HEK293 (cell line): ENCODE results near the gene EIF4B.
"Not testable (repeated sequence)": the region's sequence is repeated elsewhere in the genome, so short reads cannot be mapped to it uniquely, and the experiment has no call there.

Source experiments
- CTCF ChIA-PET: fragments of 350-600 bp; formaldehyde crosslinking; extraction: SDS; loops from one replicate; lab custom pipeline; 2021; ENCODE audit warnings: antibody characterized with exemption; lab: Yijun Ruan, JAX
- POLR2A ChIA-PET: fragments of 300-600 bp; formaldehyde crosslinking; extraction: SDS; loops from one replicate; lab custom pipeline; 2020; ENCODE audit warnings: antibody characterized with exemption, inconsistent platforms; lab: Yijun Ruan, JAX
- H3K27ac ChIP-seq: fragments of 200-500 bp; sonication (Bioruptor generic); 2 replicates; pipeline ENCODE4 v1.5.1; 2014; ENCODE audit warnings: low read depth, low read length, control low read depth, inconsistent platforms; ENCODE audit errors: extremely low read depth
- H3K36me3 ChIP-seq, 2 experiments: fragments of 200-500 bp in 1 of 2; sonication (Bioruptor generic) in 1 of 2; 1 replicate in 1 of 2; 2 replicates in 1 of 2; pipeline ENCODE4 v1.5.1; 2014 to 2017; ENCODE audit warnings: inconsistent platforms in 2 of 2, low read length in 2 of 2; ENCODE audit not compliant: control insufficient read depth in 2 of 2, insufficient read depth in 1 of 2
- H3K4me1 ChIP-seq: fragments of 200-500 bp; sonication (Bioruptor generic); 2 replicates; pipeline ENCODE4 v1.5.1; 2014; ENCODE audit warnings: mild to moderate bottlenecking, low read length, inconsistent platforms; ENCODE audit not compliant: control insufficient read depth, insufficient read depth
- H3K4me3 ChIP-seq: 2 replicates; pipeline ENCODE4 v1.5.1; 2011; ENCODE audit warnings: low read depth, mild to moderate bottlenecking, control low read depth, low read length, moderate library complexity
- H3K9me3 ChIP-seq: fragments of 200-500 bp; sonication (Bioruptor generic); 2 replicates; pipeline ENCODE4 v1.5.1; 2014; ENCODE audit warnings: low read depth, low read length, inconsistent platforms; ENCODE audit not compliant: control insufficient read depth, insufficient read depth
- BCL11A ChIP-seq: fragments of 450-650 bp; formaldehyde crosslinking; IDR thresholded peaks from 2 replicates; pipeline ENCODE4 v1.5.1; 2016; ENCODE audit warnings: low read depth, missing biosample characterization, missing genetic modification characterization
- KLF16 ChIP-seq: fragments of 450-650 bp; formaldehyde crosslinking; IDR thresholded peaks from 2 replicates; pipeline ENCODE4 v1.5.1; 2017; ENCODE audit warnings: missing biosample characterization, missing genetic modification characterization
- SP3 ChIP-seq: fragments of 450-650 bp; formaldehyde crosslinking; IDR thresholded peaks from 2 replicates; pipeline ENCODE4 v1.5.1; 2016; ENCODE audit warnings: missing biosample characterization, missing genetic modification characterization
- YY2 ChIP-seq: fragments of 450-650 bp; formaldehyde crosslinking; IDR thresholded peaks from 2 replicates; pipeline ENCODE4 v1.5.1; 2016; ENCODE audit warnings: missing biosample characterization, missing genetic modification characterization
- ZBTB17 ChIP-seq: fragments of 450-650 bp; formaldehyde crosslinking; IDR thresholded peaks from 2 replicates; pipeline ENCODE4 v1.5.1; 2016; ENCODE audit warnings: missing biosample characterization, missing genetic modification characterization
- ZNF239 ChIP-seq: fragments of 450-650 bp; formaldehyde crosslinking; IDR thresholded peaks from 2 replicates; pipeline ENCODE4 v1.5.1; 2016; ENCODE audit warnings: missing biosample characterization, missing genetic modification characterization
- ZNF354C ChIP-seq: fragments of 450-650 bp; formaldehyde crosslinking; IDR thresholded peaks from 2 replicates; pipeline ENCODE4 v1.5.1; 2016; ENCODE audit warnings: missing biosample characterization, missing genetic modification characterization, low read depth, borderline replicate concordance
- ZNF426 ChIP-seq: fragments of 450-650 bp; formaldehyde crosslinking; IDR thresholded peaks from 2 replicates; pipeline ENCODE4 v1.5.1; 2017; ENCODE audit warnings: missing biosample characterization, missing genetic modification characterization, mild to moderate bottlenecking, inconsistent platforms, moderate library complexity
- ZNF791 ChIP-seq: fragments of 450-650 bp; formaldehyde crosslinking; IDR thresholded peaks from 2 replicates; pipeline ENCODE4 v1.5.1; 2016; ENCODE audit warnings: missing biosample characterization, missing genetic modification characterization
- TF ChIP-seq, protein P1 (sequence below): fragments of 450-650 bp; formaldehyde crosslinking; IDR thresholded peaks from 2 replicates; pipeline ENCODE4 v1.5.1; 2016; ENCODE audit warnings: missing biosample characterization, missing genetic modification characterization
- TF ChIP-seq, protein P2 (sequence below): IDR thresholded peaks from 2 replicates; pipeline ENCODE4 v1.6.1; 2011; ENCODE audit warnings: mild to moderate bottlenecking, low read depth, low read length, borderline replicate concordance
- TF ChIP-seq, protein P3 (sequence below): fragments of 450-650 bp; formaldehyde crosslinking; IDR thresholded peaks from 2 replicates; pipeline ENCODE4 v1.5.1; 2016; ENCODE audit warnings: missing biosample characterization, missing genetic modification characterization
- TF ChIP-seq, protein P4 (sequence below): fragments of 450-650 bp; formaldehyde crosslinking; IDR thresholded peaks from 2 replicates; pipeline ENCODE4 v1.5.1; 2016; ENCODE audit warnings: missing biosample characterization, missing genetic modification characterization
- TF ChIP-seq, protein P5 (sequence below): fragments of 450-650 bp; formaldehyde crosslinking; IDR thresholded peaks from 2 replicates; pipeline ENCODE4 v1.5.1; 2016; ENCODE audit warnings: missing biosample characterization, missing genetic modification characterization

Gene EIF4B

DNA sequence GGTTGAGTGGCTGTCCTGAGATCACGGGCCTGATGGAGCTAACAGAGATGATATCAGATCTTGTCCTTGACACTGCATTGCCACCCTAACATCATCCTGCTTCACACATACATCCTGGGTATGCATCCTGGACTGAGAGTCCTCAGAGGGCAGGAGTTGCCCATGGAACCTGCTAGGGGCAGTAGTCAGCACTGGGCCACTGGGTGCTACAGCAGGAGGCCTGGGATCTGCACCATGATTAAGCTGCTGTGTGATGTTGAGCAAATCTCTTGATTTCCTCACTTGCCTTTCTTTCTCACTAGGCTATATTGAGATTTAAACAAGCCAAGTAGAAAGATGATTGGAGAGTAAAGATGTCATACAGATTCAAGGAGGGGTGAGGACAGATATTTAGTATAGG is 22.1 kb upstream of the EIF4B start:
- Histone ChIP-seq H3K9me3 (no peaks in the 10 kb centered on the region), H3K4me1 (no peaks in the 10 kb centered on the region; the same call in 1 of the 2 replicates), H3K4me3 (no peak overlapping the region), H3K36me3 (no peaks in the 10 kb centered on the region), H3K27ac (no peak overlapping the region)
- POLR2A ChIA-PET = no interaction called here
- TF ChIP-seq KLF16 (tag by site-specific recombination) = no peak
- TF ChIP-seq, protein P1, sequence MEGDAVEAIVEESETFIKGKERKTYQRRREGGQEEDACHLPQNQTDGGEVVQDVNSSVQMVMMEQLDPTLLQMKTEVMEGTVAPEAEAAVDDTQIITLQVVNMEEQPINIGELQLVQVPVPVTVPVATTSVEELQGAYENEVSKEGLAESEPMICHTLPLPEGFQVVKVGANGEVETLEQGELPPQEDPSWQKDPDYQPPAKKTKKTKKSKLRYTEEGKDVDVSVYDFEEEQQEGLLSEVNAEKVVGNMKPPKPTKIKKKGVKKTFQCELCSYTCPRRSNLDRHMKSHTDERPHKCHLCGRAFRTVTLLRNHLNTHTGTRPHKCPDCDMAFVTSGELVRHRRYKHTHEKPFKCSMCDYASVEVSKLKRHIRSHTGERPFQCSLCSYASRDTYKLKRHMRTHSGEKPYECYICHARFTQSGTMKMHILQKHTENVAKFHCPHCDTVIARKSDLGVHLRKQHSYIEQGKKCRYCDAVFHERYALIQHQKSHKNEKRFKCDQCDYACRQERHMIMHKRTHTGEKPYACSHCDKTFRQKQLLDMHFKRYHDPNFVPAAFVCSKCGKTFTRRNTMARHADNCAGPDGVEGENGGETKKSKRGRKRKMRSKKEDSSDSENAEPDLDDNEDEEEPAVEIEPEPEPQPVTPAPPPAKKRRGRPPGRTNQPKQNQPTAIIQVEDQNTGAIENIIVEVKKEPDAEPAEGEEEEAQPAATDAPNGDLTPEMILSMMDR (tag by site-specific recombination) = peak; percentile 29; the same call in 1 of the 2 replicates
- CTCF ChIA-PET = interaction anchor here (0.7 to 21.2 kb wide), 7 partner anchors 28 to 601 kb away, joined by 3 to 835 read pairs (median 4); partner anchors contain the start of gene KRT8

DNA sequence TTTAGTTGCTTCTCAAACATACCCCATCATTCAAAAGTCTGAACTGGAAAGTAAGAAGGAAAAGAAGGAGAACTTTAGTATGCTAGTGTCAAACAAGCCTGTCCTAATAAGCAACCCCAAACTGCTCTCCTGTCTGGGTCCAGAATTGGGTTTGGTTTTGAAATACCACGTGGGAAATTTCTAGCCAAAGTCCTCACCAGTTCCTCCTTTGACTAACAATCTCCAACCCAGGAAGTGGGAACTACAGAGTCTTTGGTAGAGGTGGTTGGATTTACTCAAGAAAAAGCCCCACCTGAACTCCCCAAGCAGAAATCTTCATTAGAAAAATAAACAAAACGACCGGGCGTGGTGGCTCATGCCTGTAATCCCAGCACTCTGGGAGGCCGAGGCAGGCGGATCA is 17.4 kb upstream of the EIF4B start:
- Histone ChIP-seq H3K36me3 (no peaks in the 10 kb centered on the region), H3K4me1 (no peaks in the 10 kb centered on the region; the same call in 1 of the 2 replicates)
- TF ChIP-seq, protein P2, sequence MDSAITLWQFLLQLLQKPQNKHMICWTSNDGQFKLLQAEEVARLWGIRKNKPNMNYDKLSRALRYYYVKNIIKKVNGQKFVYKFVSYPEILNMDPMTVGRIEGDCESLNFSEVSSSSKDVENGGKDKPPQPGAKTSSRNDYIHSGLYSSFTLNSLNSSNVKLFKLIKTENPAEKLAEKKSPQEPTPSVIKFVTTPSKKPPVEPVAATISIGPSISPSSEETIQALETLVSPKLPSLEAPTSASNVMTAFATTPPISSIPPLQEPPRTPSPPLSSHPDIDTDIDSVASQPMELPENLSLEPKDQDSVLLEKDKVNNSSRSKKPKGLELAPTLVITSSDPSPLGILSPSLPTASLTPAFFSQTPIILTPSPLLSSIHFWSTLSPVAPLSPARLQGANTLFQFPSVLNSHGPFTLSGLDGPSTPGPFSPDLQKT = no peak
- TF ChIP-seq, protein P3, sequence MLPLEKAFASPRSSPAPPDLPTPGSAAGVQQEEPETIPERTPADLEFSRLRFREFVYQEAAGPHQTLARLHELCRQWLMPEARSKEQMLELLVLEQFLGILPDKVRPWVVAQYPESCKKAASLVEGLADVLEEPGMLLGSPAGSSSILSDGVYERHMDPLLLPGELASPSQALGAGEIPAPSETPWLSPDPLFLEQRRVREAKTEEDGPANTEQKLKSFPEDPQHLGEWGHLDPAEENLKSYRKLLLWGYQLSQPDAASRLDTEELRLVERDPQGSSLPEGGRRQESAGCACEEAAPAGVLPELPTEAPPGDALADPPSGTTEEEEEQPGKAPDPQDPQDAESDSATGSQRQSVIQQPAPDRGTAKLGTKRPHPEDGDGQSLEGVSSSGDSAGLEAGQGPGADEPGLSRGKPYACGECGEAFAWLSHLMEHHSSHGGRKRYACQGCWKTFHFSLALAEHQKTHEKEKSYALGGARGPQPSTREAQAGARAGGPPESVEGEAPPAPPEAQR = no peak
- TF ChIP-seq SP3 (tag by site-specific recombination) = no peak
- no peak for TF ChIP-seq ZNF239 (tag by site-specific recombination)
- TF ChIP-seq ZNF426 (tag by site-specific recombination) = no peak
- TF ChIP-seq ZNF354C = no peak
- no peak for TF ChIP-seq ZNF791 (tag by site-specific recombination)
- TF ChIP-seq, all 188 proteins: peak for 0
- CTCF ChIA-PET = interaction anchor here (21.2 kb wide), 1 partner anchor 107 kb away, joined by 835 read pairs; no protein-coding TSS in a partner anchor
- no peak overlapping the region for H3K27ac ChIP-seq
- H3K4me3 ChIP-seq = no peak overlapping the region
- POLR2A ChIA-PET = interaction anchor here (0.6 kb wide), 1 partner anchor 111 kb away, joined by 3 read pairs; no protein-coding TSS in a partner anchor
- H3K9me3 ChIP-seq = no peaks in the 10 kb centered on the region

DNA sequence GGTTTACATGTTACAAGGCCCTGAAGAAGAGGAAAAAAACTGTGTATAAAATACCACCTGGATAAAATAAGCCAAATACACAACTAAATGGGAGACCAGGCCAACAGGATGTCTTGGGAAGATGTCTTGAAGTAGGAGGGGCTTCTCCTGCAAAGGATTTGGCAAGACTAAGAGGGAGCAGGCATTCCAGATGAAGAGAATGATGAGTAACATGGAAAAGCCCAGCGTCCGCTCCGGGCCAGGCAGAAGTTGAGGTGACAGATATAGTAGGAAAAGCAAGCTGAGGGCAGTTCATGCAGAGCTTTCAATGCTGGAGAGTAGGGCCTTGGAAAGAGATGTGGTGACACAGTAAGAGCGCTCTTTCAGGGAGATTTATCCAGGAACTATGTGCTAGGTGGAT is 16.1 kb upstream of the EIF4B start:
- TF ChIP-seq, protein P4, sequence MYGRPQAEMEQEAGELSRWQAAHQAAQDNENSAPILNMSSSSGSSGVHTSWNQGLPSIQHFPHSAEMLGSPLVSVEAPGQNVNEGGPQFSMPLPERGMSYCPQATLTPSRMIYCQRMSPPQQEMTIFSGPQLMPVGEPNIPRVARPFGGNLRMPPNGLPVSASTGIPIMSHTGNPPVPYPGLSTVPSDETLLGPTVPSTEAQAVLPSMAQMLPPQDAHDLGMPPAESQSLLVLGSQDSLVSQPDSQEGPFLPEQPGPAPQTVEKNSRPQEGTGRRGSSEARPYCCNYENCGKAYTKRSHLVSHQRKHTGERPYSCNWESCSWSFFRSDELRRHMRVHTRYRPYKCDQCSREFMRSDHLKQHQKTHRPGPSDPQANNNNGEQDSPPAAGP (tag by site-specific recombination) = no peak
- TF ChIP-seq, protein P5, sequence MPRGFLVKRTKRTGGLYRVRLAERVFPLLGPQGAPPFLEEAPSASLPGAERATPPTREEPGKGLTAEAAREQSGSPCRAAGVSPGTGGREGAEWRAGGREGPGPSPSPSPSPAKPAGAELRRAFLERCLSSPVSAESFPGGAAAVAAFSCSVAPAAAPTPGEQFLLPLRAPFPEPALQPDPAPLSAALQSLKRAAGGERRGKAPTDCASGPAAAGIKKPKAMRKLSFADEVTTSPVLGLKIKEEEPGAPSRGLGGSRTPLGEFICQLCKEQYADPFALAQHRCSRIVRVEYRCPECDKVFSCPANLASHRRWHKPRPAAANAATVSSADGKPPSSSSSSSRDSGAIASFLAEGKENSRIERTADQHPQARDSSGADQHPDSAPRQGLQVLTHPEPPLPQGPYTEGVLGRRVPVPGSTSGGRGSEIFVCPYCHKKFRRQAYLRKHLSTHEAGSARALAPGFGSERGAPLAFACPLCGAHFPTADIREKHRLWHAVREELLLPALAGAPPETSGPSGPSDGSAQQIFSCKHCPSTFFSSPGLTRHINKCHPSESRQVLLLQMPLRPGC (tag by site-specific recombination) = no peak
- TF ChIP-seq YY2 (tag by site-specific recombination) (no peak), ZBTB17 (tag by site-specific recombination) (no peak), BCL11A (tag by site-specific recombination) (no peak), SP3 (tag by site-specific recombination) (no peak)
- no peaks in the 10 kb centered on the region for H3K9me3 ChIP-seq
- CTCF ChIA-PET = interaction anchor here (3.4 to 21.2 kb wide), 2 partner anchors 10 to 108 kb away, joined by 27 to 835 read pairs; no protein-coding TSS in a partner anchor
- no peak overlapping the region for H3K4me3 ChIP-seq
- H3K36me3 ChIP-seq = no peaks in the 10 kb centered on the region
- no peak overlapping the region for H3K27ac ChIP-seq
- no peaks in the 10 kb centered on the region; the same call in 1 of the 2 replicates for H3K4me1 ChIP-seq
- POLR2A ChIA-PET = no interaction called here

DNA sequence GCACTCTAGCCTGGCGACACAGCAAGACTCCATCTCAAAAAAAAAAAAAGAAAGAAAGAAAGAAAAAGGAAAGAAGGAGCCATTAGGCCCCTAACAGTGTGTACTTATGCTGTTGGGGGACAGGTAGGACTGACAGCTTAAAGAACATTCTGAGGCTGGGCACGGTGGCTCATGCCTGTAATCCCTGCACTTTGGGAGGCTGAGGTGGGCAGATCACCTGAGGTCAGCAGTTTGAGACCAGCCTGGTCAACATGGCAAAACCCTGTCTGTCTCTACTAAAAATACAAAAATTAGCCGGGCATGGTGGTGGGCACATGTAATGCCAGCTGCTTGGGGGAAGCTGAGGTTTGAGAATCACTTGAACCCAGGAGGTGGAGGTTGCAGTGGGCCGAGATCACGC is 14.0 kb upstream of the EIF4B start:
- H3K27ac ChIP-seq, H3K4me1 ChIP-seq, H3K9me3 ChIP-seq, H3K4me3 ChIP-seq, H3K36me3 ChIP-seq: not testable (repeated sequence)
- ChIA-PET CTCF (interaction anchor here (0.7 to 21.2 kb wide), 3 partner anchors 12 to 713 kb away, joined by 3 to 835 read pairs (median 27); no protein-coding TSS in a partner anchor), POLR2A (interaction anchor here (0.6 kb wide), 1 partner anchor 129 kb away, joined by 3 read pairs; no protein-coding TSS in a partner anchor)
